Stimulated activated CD4-positive, alpha-beta T cell treated with anti-CD3 and anti-CD28 coated beads, Interleukin-4, amount 100 ng/mL, for 48 hours (primary cell): Measurements from ENCODE around the gene SPR.

Source experiments
- DNase-seq, 2 donors: peaks; one replicate each; pipeline ENCODE4 v3.0.0-alpha.2; 2020; ENCODE audit warnings: low read depth in 2 of 2

Gene SPR

GRCh38 chr2:72915320-72915906 is 28.2 kb downstream of the SPR start:
- no peak for DNase-seq

- DNase-seq: no peak
Measured at GRCh38 chr2:72915907-72916742, 28.9 kb downstream of the SPR start.

- no peak for DNase-seq
Measured at GRCh38 chr2:72916743-72917137, 29.5 kb downstream of the SPR start.

- DNase-seq: peak in 1 of 2 donors; percentile 43
Measured at GRCh38 chr2:72917138-72917876, 30.1 kb downstream of the SPR start, which contains the start of gene EMX1. Gene EMX1, plus strand, starts transcription at chr2:72917519. Its CDS starts 334 bp downstream, at chr2:72917853.

GRCh38 chr2:72917877-72918553 is 30.8 kb downstream of the SPR start:
- no peak for DNase-seq

- DNase-seq: no peak
Measured at GRCh38 chr2:72919414-72920317, 32.5 kb downstream of the SPR start.

GRCh38 chr2:72920318-72921087 is 33.3 kb downstream of the SPR start:
- no peak for DNase-seq

- DNase-seq: no peak
Measured at GRCh38 chr2:72921088-72921851, 34.1 kb downstream of the SPR start.

GRCh38 chr2:72921853-72922252 is 34.6 kb downstream of the SPR start:
- no peak for DNase-seq

- no peak for DNase-seq
Measured at GRCh38 chr2:72923833-72924352, 36.7 kb downstream of the SPR start.

- DNase-seq: no peak
Measured at GRCh38 chr2:72924353-72925240, 37.4 kb downstream of the SPR start.

GRCh38 chr2:72925328-72925943 is 38.2 kb downstream of the SPR start:
- no peak for DNase-seq

- no peak for DNase-seq
Measured at GRCh38 chr2:72926368-72926767, 39.2 kb downstream of the SPR start.

- no peak for DNase-seq
Measured at GRCh38 chr2:72926811-72927465, 39.7 kb downstream of the SPR start.

- DNase-seq: no peak
Measured at GRCh38 chr2:72927619-72928550, 40.7 kb downstream of the SPR start.

- no peak for DNase-seq
Measured at GRCh38 chr2:72929010-72929409, 41.8 kb downstream of the SPR start.
